Measurements from ENCODE around the gene THYN1.
"Not testable (repeated sequence)": the region's sequence is repeated elsewhere in the genome, so short reads cannot be mapped to it uniquely, and the experiment has no call there.

Gene THYN1

GRCh38 chr11:134253188-134253993 lies at the start of gene THYN1, which contains the start of gene ACAD8:
Gene THYN1 (minus strand): TSS chr11:134253352. CDS start chr11:134252882, 470 bp downstream.
Gene ACAD8 (plus strand): TSS chr11:134253568. CDS start chr11:134253601, 33 bp downstream.
- DNase-seq (ENCODE audit: low spot score) = peak; percentile 94

DNA sequence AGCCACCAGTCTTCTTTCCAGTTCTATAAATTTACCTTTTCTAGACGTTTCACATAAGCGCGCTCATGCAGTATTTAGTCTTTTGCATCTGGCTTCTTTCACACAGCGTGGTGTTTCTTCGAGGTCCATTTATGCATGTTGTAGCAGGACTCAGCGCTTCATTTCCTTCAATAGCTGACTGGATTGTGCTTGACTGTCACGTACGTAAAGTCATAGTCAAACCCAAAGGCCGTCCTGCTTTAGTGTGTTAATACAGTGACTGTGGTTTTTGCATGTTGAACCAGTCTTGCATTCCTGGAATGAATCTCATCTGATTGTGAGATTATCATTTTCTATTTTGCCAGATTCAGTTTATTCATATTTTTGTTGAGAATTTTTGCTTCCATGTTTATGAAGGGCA lies 41.5 kb upstream of the THYN1 start:
- no peak for DNase-seq (ENCODE audit: low spot score)

DNA sequence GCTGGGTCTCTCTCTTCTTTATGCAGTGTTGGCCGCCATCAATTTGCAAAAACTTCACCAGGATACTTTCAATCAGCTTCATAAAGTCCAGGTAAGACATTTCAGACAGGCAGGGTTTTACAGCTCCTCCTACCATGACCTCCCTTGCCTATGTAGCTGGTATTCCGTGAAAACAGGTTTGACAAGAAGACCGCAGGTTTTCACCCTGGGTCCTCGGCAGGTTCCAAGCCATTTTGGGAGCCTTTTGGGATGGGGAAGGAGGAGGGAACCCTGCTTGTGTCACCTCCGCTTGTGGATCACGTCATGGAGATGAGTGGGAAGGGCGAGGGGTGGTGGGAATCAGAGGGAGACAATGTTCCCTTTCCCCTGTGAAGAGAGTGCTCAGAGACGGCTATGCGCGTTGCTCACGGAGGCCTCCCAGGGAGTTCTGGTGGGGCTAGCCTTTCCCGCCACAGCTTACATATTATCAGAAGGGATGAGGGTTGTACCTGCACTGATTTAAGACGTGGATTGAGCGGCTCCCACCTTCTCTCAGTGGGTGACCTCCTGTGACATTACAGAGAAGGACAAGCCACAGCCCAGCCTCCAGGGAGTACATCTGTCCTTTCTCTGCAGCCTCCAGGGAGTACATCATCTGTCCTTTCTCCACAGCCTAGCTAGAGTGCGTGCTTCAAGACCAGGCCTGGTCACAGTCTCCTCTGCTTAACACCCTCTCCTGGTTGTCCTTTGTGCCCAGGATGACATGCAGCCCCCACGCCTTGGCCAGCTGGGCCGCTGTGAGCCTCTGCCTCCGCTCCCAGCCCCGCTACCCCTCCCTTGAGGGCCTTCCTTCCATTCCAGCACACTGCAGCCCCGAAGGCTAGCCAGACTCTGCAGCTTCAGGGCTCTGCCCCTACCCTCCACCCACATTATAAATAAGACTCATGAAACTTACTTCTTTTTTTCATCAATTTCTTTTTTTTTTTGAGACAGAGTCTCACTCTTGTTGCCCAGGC lies 40.3 kb upstream of the THYN1 start:
- DNase-seq (ENCODE audit: low spot score) = no peak

DNA sequence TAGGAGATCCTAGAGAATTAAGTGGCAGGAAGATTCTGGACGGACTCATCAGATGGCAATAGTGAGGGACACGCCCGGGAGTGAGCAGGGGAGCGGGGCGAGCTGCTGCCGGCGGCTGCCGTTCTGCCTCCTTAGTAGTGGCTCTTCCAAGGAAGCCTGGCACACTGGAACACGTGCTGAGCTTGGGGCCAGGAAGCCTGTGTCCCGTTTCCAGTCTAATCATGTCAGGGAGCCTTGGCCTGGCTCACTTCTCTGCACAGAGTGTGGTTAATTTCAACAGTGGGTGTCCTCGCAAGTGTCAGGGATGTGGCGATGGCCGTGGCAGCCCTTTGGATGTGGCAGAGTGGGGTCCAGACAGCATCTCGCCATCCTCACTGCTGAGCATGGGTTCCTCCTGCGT lies 39.5 kb upstream of the THYN1 start:
- no peak for DNase-seq (ENCODE audit: low spot score)

- DNase-seq (ENCODE audit: low spot score) = no peak
These were observed 38.0 kb upstream of the THYN1 start for GRCh38 chr11:134291196-134291595.

GRCh38 chr11:134290646-134291045 lies 37.5 kb upstream of the THYN1 start:
- no peak for DNase-seq (ENCODE audit: low spot score)

DNA sequence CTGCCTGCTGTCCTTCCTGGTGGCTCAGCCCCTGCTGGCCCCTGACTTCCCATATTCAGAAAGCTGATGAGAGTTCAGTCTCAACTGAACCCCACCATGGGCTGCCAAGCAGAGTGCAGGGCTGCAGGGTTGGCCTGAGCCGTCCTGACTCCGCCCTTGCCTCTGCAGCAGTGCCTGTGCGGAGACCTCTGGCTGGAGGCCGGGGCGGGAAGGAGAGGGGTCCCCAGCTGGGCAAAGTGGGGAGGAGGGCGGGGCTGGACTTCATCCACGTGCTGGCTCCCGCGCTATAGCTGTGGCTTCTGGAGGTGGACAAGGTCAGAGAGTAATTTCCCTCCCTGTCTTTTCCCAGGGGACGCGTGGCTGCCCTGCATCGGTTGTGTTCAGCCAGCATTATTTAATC lies 36.6 kb upstream of the THYN1 start:
- DNase-seq (ENCODE audit: low spot score) = no peak

DNA sequence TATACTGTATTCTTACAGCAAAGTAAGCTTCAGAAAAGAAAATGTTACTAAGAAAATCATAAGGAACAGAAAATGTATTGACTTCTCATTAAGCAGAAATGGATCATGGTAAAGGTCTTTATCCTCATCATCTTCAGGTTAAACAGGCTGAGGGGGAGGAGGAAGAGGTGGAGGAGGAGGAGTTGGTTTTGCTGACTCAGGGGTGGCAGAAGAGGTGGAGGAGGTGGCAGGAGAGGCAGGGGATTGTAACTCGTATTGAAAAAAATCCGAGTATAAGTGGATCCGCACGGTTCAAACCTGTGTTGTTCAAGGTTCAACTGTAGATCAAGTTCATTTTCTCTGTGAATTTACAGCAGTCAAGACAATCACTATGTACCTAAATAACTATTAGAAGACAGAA lies 36.0 kb upstream of the THYN1 start:
- no peak for DNase-seq (ENCODE audit: low spot score)

- DNase-seq (ENCODE audit: low spot score) = no peak
These were observed 35.3 kb upstream of the THYN1 start for GRCh38 chr11:134288486-134288885.

DNA sequence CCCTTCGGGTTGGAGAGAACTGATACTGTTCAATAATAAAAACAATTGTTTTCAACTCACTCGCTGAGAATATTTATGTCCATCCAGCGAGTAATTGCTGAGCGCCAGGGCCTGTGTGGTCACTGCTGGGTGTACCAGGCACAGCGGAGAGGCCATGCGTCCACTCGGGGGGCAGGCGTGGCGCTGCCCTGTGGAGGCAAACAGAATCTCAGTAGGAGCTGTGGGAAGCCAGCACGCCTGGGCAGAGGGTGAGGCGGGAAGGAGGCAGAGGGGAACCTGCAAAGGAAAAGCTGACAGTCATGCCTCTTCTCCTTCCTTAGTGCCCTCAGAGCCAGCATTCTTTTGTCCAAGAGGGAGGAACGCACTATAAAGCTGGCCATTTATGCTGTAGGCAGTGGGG lies 34.4 kb upstream of the THYN1 start:
- no peak for DNase-seq (ENCODE audit: low spot score)

GRCh38 chr11:134284349-134284748 lies 31.2 kb upstream of the THYN1 start:
- DNase-seq (ENCODE audit: low spot score) = not testable (repeated sequence)

DNA sequence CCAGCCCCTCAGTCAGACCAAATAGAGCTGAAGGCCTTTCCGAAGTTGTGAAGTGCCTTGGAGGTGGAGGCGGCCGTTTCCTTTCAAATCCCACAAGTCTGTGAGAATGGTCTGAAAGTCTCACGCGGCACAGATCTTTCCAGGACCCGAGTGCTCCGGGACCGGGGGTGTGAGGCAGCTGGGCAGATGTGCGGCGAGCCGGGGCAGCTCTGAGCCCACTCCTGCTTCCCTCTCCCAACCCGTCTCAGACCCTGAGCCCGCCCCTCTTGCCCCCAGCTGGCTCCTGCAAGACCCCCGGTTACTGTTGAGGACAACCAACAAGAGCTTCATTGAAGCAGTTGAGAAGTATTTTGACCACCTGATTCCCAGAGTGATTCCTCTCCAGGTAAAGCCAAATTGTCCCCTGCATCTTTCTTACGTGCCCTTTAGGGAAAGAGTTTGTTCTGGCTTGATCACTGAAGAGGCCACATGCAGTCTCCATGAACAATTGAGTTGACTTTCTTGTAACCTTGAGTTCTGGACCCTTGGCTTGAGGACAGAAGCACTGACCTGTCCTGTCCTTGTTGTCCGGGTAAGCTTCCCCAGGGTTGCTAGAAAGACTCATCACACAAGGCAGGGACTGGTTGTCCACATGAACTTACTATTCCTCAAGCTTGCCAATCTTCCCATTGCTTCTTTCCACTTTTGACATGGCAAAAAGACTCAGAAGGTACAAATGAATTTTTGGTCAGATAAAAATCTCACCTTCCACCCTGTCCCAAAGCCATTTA lies 30.5 kb upstream of the THYN1 start:
- DNase-seq (ENCODE audit: low spot score) = no peak

DNA sequence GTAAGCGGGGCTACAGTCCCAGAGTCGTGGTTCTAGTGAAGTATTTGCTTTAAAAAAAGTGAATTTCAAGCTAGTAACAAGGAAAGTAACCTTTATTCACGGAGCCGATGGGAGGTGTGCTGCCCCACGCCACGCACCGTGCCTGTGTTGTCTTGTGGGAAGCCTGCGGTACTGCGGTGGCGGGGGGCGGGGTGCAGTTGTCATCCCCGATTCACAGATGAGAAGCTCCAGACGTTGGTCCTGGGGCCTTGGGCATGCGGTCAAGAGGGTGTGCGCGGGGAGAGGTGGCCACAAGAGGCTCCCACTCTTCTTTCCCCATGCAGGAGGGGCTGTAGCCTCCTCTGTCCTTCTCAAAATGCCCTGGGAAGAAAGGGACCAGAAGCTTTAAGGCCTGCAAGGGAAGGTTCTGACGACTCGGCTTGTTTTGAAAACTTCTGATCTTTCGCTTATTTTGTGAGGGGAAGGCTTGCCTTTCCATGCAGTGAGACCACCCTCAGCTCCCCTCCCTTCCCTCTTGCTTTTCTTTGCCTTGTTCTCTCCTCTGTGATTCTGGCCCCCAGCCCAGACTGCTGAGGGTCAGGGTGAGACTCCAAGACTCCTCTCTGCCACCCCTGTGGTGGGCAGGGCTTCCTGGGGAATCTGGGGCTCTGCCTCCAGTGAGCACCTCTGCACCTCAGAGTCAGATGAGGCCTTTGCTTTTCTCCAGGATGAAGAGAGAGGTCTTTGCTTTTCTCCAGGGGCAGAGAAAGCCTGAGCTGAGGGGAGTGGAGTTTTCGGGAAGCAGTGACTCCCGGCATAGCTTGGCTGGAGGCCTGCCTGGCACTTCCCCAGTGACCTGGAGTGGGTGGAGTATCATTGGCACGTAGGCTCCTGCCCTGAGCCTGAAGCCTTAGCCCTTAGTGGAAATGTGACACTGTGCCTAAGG lies 29.2 kb upstream of the THYN1 start:
- no peak for DNase-seq (ENCODE audit: low spot score)

DNA sequence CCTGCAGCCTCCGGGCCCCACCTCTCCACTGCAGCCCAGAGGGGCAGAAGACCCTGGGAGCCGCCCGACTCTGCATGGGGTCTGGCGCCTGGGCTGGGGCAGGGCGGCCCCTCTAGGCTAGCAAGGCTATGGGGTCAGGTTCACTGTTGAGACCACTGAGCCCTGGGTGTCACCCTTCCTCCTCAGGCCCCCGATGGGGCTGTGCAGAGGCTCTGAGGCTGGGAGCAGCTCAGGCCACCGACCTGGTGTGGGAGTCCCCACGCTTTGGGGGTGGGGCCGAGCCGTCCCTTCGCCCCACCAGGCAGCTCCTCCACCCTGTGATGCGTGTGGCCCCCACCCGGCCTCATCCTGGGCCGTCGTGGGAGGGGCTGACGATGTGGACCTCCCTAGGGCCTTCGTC lies 28.5 kb upstream of the THYN1 start:
- not testable (repeated sequence) for DNase-seq (ENCODE audit: low spot score)

GRCh38 chr11:134278356-134278755 lies 25.2 kb upstream of the THYN1 start:
- DNase-seq (ENCODE audit: low spot score) = no peak

DNA sequence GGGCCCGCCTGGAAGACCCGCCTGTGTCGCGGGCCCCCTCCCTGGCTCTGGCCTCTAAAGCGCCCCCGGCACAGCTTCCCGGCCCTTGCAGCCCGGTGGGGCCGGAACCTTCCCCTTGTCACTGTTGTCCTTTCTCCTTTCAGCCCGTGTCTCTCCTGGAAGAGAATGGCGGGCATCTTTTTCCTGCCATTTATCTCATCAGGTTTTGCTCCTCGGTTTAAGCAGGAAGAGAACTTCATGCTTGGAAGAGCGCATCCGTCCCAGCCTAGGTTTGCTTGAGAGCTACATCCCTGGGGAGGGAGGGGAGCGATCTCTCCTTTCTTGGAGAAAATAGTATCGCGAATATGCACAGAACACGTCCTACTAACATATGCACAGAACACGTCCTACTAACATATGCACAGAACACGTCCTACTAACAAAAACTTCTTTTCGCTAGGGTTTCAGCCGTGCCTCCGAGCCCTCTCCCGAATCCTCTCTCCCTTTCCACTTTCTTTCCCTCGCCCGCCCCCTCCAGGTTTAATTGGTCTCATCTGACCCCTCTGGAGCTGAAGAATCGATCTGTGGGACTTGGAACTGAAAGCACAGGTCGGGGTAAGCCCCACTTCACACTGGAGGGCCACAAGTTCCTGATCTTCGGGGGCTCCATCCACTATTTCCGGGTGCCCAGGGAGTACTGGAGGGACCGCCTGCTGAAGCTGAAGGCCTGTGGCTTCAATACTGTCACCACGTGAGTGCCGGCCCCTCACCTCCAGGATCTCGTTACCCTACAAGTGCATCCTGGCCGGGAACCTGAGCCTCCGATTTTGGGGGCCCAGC lies 24.2 kb upstream of the THYN1 start:
- no peak for DNase-seq (ENCODE audit: low spot score)

DNA sequence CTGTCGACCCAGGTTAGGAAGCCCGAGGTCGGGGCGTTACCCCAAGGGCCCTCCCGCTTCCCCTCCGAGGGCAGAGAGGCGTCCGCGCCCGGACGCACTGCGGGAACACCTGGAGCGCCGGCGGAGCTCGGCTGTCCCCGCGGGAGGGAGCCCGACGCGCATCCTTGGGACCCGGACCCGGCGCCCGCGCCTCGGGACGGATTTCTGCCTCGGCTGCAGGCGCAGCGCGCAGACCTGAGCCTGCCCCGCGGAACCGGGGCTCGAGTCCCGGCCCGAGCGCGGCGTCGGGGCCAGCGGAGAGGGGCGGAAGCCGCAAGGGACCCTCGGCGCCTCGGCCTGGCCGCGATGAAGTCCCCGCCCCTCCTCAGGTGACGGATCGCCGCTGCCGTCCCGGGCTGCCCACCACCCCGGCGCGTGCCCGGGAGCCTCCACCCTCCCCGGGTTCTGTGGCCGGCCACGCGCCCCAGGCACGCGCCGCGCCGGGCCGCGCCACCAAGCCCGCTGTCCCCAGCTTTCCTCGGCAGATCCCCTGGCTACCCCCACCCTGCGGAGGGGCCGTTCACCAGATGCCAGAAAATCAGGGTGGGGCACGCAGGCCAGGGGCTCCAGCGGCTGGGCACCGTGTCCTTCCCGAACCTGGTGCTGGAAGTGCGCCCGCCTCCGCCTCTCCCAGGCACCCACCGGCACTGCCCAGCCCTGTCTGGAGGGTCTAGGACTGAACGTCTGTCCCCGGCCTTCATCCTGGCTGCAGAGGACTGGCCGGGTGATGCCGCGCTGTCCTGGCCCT lies 23.4 kb upstream of the THYN1 start:
- no peak for DNase-seq (ENCODE audit: low spot score)

GRCh38 chr11:134275534-134276395 lies 22.6 kb upstream of the THYN1 start, which contains the start of gene GLB1L3:
Gene GLB1L3 (plus strand): TSS chr11:134276379. CDS start chr11:134276741, 362 bp downstream.
- no peak for DNase-seq (ENCODE audit: low spot score)

Data from LoVo (cell line).